Measurements from ENCODE around the gene PEDS1.
"Not testable (repeated sequence)": the region's sequence is repeated elsewhere in the genome, so short reads cannot be mapped to it uniquely, and the experiment has no call there.

- TF ChIP-seq CTCF, POLR2A (IDR thresholded peaks at IDR 0.05): not testable (repeated sequence)
Measured at GRCh38 chr20:50135157-50135556, 18.4 kb downstream of the PEDS1 start.
